ENCODE data around the gene ETS1.

DNA sequence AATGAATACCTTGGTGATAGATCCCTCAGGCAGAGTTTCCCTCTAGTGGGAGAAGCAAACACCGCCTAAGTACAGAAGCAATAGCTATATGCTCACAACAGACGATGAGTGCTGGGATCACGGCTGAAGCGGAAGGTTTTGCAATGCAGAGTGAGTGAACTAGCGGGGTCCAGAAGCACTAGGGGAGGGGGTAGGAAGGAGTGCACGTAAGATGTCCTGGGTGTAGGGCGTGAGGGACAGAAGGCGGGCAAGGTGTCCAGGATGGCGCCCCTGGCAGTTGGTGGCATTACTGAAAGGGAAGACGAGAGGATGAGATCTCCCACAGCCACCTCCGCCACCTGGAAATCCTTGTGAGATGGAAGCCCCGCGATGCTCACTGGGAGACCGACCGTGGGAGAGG, 81.0 kb downstream of the ETS1 start:
- TF ChIP-seq, protein P1, sequence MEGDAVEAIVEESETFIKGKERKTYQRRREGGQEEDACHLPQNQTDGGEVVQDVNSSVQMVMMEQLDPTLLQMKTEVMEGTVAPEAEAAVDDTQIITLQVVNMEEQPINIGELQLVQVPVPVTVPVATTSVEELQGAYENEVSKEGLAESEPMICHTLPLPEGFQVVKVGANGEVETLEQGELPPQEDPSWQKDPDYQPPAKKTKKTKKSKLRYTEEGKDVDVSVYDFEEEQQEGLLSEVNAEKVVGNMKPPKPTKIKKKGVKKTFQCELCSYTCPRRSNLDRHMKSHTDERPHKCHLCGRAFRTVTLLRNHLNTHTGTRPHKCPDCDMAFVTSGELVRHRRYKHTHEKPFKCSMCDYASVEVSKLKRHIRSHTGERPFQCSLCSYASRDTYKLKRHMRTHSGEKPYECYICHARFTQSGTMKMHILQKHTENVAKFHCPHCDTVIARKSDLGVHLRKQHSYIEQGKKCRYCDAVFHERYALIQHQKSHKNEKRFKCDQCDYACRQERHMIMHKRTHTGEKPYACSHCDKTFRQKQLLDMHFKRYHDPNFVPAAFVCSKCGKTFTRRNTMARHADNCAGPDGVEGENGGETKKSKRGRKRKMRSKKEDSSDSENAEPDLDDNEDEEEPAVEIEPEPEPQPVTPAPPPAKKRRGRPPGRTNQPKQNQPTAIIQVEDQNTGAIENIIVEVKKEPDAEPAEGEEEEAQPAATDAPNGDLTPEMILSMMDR (conservative IDR thresholded peaks at IDR 0.05; ENCODE audit: low read length), result no peak
- no peak for TF ChIP-seq EZH2phosphoT487 (IDR thresholded peaks at IDR 0.05; ENCODE audit: borderline replicate concordance, low read depth, low read length)
